Trophoblast cell (in vitro differentiated cells and primary cell): ENCODE measurements around the gene THAP5.
A peak's percentile ranks its signal among the peaks of the same experiment; 100 is the strongest.

Experiments
- DNase-seq, 2 donors: peaks; one replicate each; pipeline ENCODE4 v3.0.0-alpha.2; 2016
- H2AFZ ChIP-seq: 2 replicates; pipeline ENCODE4 v1.6.1; 2013; ENCODE audit warnings: low read length, moderate library complexity, mild to moderate bottlenecking; ENCODE audit not compliant: insufficient read depth, poor library complexity
- H2AK5ac ChIP-seq: 2 replicates; pipeline ENCODE4 v1.6.1; 2013; ENCODE audit warnings: mild to moderate bottlenecking, low read length
- H2BK120ac ChIP-seq: 2 replicates; pipeline ENCODE4 v1.6.1; 2013; ENCODE audit warnings: low read length, mild to moderate bottlenecking, moderate library complexity; ENCODE audit not compliant: insufficient read depth, poor library complexity
- H2BK12ac ChIP-seq: 2 replicates; pipeline ENCODE4 v1.6.1; 2013; ENCODE audit warnings: mild to moderate bottlenecking, low read length, moderate library complexity
- H2BK5ac ChIP-seq: 2 replicates; pipeline ENCODE4 v1.6.1; 2013; ENCODE audit warnings: low read length, low read depth, moderate library complexity, mild to moderate bottlenecking; ENCODE audit not compliant: poor library complexity
- H3K14ac ChIP-seq: 2 replicates; pipeline ENCODE4 v1.6.1; 2013; ENCODE audit warnings: mild to moderate bottlenecking, low read length
- H3K18ac ChIP-seq: 2 replicates; pipeline ENCODE4 v1.6.1; 2013; ENCODE audit warnings: mild to moderate bottlenecking, low read length
- H3K23ac ChIP-seq: 2 replicates; pipeline ENCODE4 v1.6.1; 2013; ENCODE audit warnings: low read length
- H3K27ac ChIP-seq: 2 replicates; pipeline ENCODE4 v1.5.1; 2013; ENCODE audit warnings: low read depth, mild to moderate bottlenecking, inconsistent platforms, low read length, moderate library complexity
- H3K27me3 ChIP-seq: 2 replicates; pipeline ENCODE4 v1.6.1; 2013; ENCODE audit warnings: inconsistent platforms, mild to moderate bottlenecking, low read length, moderate library complexity; ENCODE audit not compliant: insufficient read depth
- H3K36me3 ChIP-seq, 2 experiments: 1 replicate in 1 of 2; 2 replicates in 1 of 2; pipeline ENCODE4 v1.6.1; 2013; ENCODE audit warnings: low read length in 2 of 2, mild to moderate bottlenecking in 2 of 2, moderate library complexity in 1 of 2; ENCODE audit not compliant: insufficient read depth in 2 of 2, control insufficient read depth in 1 of 2
- H3K4ac ChIP-seq: 2 replicates; pipeline ENCODE4 v1.6.1; 2013; ENCODE audit warnings: low read depth, mild to moderate bottlenecking, low read length, moderate library complexity
- H3K4me1 ChIP-seq, 2 experiments: 1 replicate in 1 of 2; 2 replicates in 1 of 2; pipeline ENCODE4 v1.6.1; 2013; ENCODE audit warnings: low read length in 2 of 2, mild to moderate bottlenecking in 2 of 2, moderate library complexity in 1 of 2; ENCODE audit not compliant: insufficient read depth in 2 of 2, control insufficient read depth in 1 of 2
- H3K4me2 ChIP-seq: 2 replicates; pipeline ENCODE4 v1.6.1; 2013; ENCODE audit warnings: inconsistent platforms, mild to moderate bottlenecking, low read length, moderate library complexity
- H3K4me3 ChIP-seq: 2 replicates; pipeline ENCODE4 v1.5.1; 2013; ENCODE audit warnings: mild to moderate bottlenecking, low read depth, low read length, inconsistent platforms
- H3K79me1 ChIP-seq: one replicate; pipeline ENCODE4 v1.6.1; 2013; ENCODE audit warnings: low read length
- H3K79me2 ChIP-seq: 2 replicates; pipeline ENCODE4 v1.6.1; 2013; ENCODE audit warnings: low read length, mild to moderate bottlenecking; ENCODE audit not compliant: control insufficient read depth, insufficient read depth, poor library complexity
- H3K9ac ChIP-seq: 2 replicates; pipeline ENCODE4 v1.6.1; 2013; ENCODE audit warnings: mild to moderate bottlenecking, low read length
- H3K9me3 ChIP-seq: 2 replicates; pipeline ENCODE4 v1.6.1; 2013; ENCODE audit warnings: low read depth, mild to moderate bottlenecking, control low read depth, inconsistent platforms, low read length; ENCODE audit not compliant: insufficient read depth
- H4K12ac ChIP-seq: 2 replicates; pipeline ENCODE4 v1.6.1; 2013; ENCODE audit warnings: low read depth, mild to moderate bottlenecking, low read length, moderate library complexity
- H4K8ac ChIP-seq: 2 replicates; pipeline ENCODE4 v1.6.1; 2013; ENCODE audit warnings: low read depth, mild to moderate bottlenecking, low read length, moderate library complexity
- H4K91ac ChIP-seq: one replicate; pipeline ENCODE4 v1.6.1; 2013; ENCODE audit warnings: low read depth, mild to moderate bottlenecking, low read length, moderate library complexity
- WGBS: extraction: QIAGEN DNeasy Blood & Tissue Kit; methylation state at CpG from one replicate; pipeline ENCODE4 v1.1.7; 2013; ENCODE audit warnings: missing lambda C conversion rate; ENCODE audit not compliant: insufficient read length, insufficient coverage; ENCODE audit errors: extremely low coverage; 5-methylcytosine and 5-hydroxymethylcytosine counted together

THAP5 gene

DNA sequence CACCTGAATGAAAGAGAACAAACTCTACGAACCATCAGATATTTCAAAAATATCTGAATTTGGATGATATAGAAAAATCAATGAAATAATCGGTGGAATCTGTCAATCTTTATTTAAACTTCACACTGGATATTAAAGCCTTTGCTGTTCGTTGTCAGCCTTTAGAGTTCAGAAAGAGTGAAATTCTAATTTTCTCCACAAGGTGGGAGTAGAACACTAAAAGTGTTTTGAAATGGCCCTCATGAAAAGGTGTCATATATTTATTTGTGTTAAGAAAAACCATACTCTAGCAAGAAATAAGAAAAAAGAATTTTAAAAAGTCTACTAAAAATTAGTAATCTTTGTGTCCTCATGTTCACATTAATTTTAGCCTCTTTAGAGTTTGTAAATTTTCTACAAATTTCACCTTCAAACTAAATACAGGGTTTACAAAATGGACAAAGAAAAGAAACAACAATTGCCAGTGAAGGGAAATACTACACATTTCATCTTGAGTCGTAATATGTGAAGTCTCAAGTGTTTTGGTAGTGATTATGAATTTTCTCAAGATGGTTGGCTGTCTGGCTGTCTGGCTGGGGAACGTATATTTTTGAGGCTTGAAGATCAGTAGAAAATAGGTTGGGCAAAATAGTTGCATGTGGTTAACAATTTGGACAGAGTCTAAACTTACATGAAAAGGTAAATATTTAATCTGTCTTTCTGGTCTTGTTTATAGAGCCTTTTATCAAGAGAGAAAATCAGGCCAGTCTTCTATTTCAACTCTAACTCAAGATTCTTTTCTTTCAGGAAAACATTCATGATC, 43.8 kb upstream of the THAP5 start:
- no peak overlapping the region for H3K4ac ChIP-seq
- H3K27me3 ChIP-seq = no peaks in the 10 kb centered on the region
- H2BK12ac ChIP-seq = no peak overlapping the region
- H3K9me3 ChIP-seq = no peaks in the 10 kb centered on the region
- no peak overlapping the region for H3K27ac ChIP-seq
- H4K12ac ChIP-seq = no peak overlapping the region
- H3K4me3 ChIP-seq = no peak overlapping the region
- H3K79me1 ChIP-seq = no peaks in the 10 kb centered on the region
- H4K91ac ChIP-seq = no peak overlapping the region
- H3K36me3 ChIP-seq = no peaks in the 10 kb centered on the region
- H3K14ac ChIP-seq = no peak overlapping the region
- no peaks in the 10 kb centered on the region for H3K79me2 ChIP-seq
- DNase-seq = peak in 1 of 2 donors; percentile 91
- H2AFZ ChIP-seq = no peak overlapping the region
- no peak overlapping the region for H3K4me2 ChIP-seq
- no peak overlapping the region for H3K18ac ChIP-seq
- H2BK120ac ChIP-seq = no peak overlapping the region
- H4K8ac ChIP-seq = no peak overlapping the region
- H2BK5ac ChIP-seq = no peak overlapping the region
- no CpG with 5 or more reads among the region's 5 CpGs for WGBS
- no peak overlapping the region for H3K23ac ChIP-seq
- H2AK5ac ChIP-seq = no peak overlapping the region
- H3K4me1 ChIP-seq = peaks cover 2 to 5% of the 10 kb centered on the region in 2 experiments
- no peak overlapping the region for H3K9ac ChIP-seq

DNA sequence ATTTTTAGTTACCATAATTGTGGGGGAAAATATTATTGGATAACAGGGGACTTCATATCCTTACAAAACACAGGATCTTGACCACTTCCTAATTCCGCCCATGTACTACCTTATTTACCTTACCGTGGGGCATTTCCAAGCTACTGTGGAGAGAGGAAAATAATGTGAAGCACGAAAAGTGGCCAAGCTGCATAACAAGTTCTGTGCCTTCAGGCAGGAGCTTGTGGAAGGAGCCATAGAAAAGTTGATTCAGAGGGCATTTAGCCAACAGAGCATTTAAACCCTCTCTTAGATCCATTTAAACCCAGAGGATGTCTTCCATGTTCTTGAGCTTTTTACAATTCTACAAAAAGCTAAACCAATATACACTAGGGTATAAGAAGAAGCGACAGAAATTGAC, 41.8 kb upstream of the THAP5 start:
- H3K4ac ChIP-seq = no peak overlapping the region
- no peak overlapping the region for H3K14ac ChIP-seq
- no peak overlapping the region for H3K4me2 ChIP-seq
- no peak overlapping the region for H2AK5ac ChIP-seq
- WGBS = no CpG with 5 or more reads among the region's 4 CpGs
- no peak overlapping the region for H3K4me3 ChIP-seq
- peak; percentile 68 to 80 for DNase-seq
- H4K8ac ChIP-seq = no peak overlapping the region
- no peak overlapping the region for H3K27ac ChIP-seq
- H2BK120ac ChIP-seq = no peak overlapping the region
- no peak overlapping the region for H4K91ac ChIP-seq
- no peak overlapping the region for H2BK5ac ChIP-seq
- H2AFZ ChIP-seq = no peak overlapping the region
- H3K36me3 ChIP-seq = no peaks in the 10 kb centered on the region
- H3K27me3 ChIP-seq = no peaks in the 10 kb centered on the region
- no peaks in the 10 kb centered on the region for H3K9me3 ChIP-seq
- no peak overlapping the region for H3K23ac ChIP-seq
- no peak overlapping the region for H3K9ac ChIP-seq
- H3K18ac ChIP-seq = no peak overlapping the region
- H2BK12ac ChIP-seq = no peak overlapping the region
- H3K4me1 ChIP-seq = peaks cover 2 to 5% of the 10 kb centered on the region in 2 experiments
- no peaks in the 10 kb centered on the region for H3K79me1 ChIP-seq
- no peak overlapping the region for H4K12ac ChIP-seq
- H3K79me2 ChIP-seq = no peaks in the 10 kb centered on the region

- no peak overlapping the region for H2AK5ac ChIP-seq
- no peak overlapping the region for H4K8ac ChIP-seq
- H3K4me1 ChIP-seq = peaks cover 2 to 5% of the 10 kb centered on the region in 2 experiments
- H3K4me2 ChIP-seq = no peak overlapping the region
- no peaks in the 10 kb centered on the region for H3K9me3 ChIP-seq
- H3K27ac ChIP-seq = no peak overlapping the region
- H3K4ac ChIP-seq = no peak overlapping the region
- H3K36me3 ChIP-seq = no peaks in the 10 kb centered on the region
- WGBS = no CpG with 5 or more reads among the region's 2 CpGs
- no peak overlapping the region for H2BK12ac ChIP-seq
- no peak overlapping the region for H4K91ac ChIP-seq
- H2BK120ac ChIP-seq = no peak overlapping the region
- no peak overlapping the region for H3K14ac ChIP-seq
- no peak overlapping the region for H3K23ac ChIP-seq
- H3K18ac ChIP-seq = no peak overlapping the region
- H3K9ac ChIP-seq = no peak overlapping the region
- no peak for DNase-seq
- no peak overlapping the region for H2AFZ ChIP-seq
- H3K4me3 ChIP-seq = no peak overlapping the region
- no peak overlapping the region for H4K12ac ChIP-seq
- H3K79me1 ChIP-seq = no peaks in the 10 kb centered on the region
- no peaks in the 10 kb centered on the region for H3K79me2 ChIP-seq
- no peaks in the 10 kb centered on the region for H3K27me3 ChIP-seq
- no peak overlapping the region for H2BK5ac ChIP-seq
Measured at GRCh38 chr7:108609643-108610042, 40.1 kb upstream of the THAP5 start.

- Histone ChIP-seq H2BK5ac (no peak overlapping the region), H3K4me2 (no peak overlapping the region), H3K79me2 (no peaks in the 10 kb centered on the region), H3K36me3 (no peaks in the 10 kb centered on the region), H3K79me1 (no peaks in the 10 kb centered on the region), H3K9ac (no peak overlapping the region), H4K8ac (no peak overlapping the region), H3K4ac (no peak overlapping the region), H3K23ac (no peak overlapping the region), H3K27me3 (no peaks in the 10 kb centered on the region), H2BK12ac (no peak overlapping the region), H3K4me3 (no peak overlapping the region), H3K9me3 (no peaks in the 10 kb centered on the region), H2AK5ac (no peak overlapping the region), H4K12ac (no peak overlapping the region), H2BK120ac (no peak overlapping the region), H3K18ac (no peak overlapping the region), H3K4me1 (peaks cover 0 to 3% of the 10 kb centered on the region in 2 experiments), H3K14ac (no peak overlapping the region), H2AFZ (no peak overlapping the region), H3K27ac (no peak overlapping the region), H4K91ac (no peak overlapping the region)
- no peak for DNase-seq
- WGBS = no CpG with 5 or more reads among the region's 7 CpGs
Measured at GRCh38 chr7:108605559-108606201, 36.2 kb upstream of the THAP5 start.
